DOHH2 (cell line): ENCODE measurements around the gene IRF1.
"Not testable (repeated sequence)": the region's sequence is repeated elsewhere in the genome, so short reads cannot be mapped to it uniquely, and the experiment has no call there.

ENCODE experiments used
- H3F3A ChIP-seq: fragments of 200-600 bp; sonication (generic), shearing (Covaris generic); 2 replicates; pipeline ENCODE4 v1.6.0; 2016; ENCODE audit warnings: antibody characterized with exemption, mild to moderate bottlenecking; ENCODE audit not compliant: control insufficient read depth, insufficient read depth
- H3K27ac ChIP-seq: fragments of 200-600 bp; sonication (generic); 2 replicates; pipeline ENCODE4 v1.5.1; 2014; ENCODE audit warnings: low read depth, mild to moderate bottlenecking, low read length, moderate library complexity
- H3K27me3 ChIP-seq: fragments of 200-600 bp; sonication (generic); 2 replicates; pipeline ENCODE4 v1.6.1; 2014; ENCODE audit warnings: mild to moderate bottlenecking, low read length, mixed read lengths; ENCODE audit not compliant: control insufficient read depth
- H3K36me3 ChIP-seq: fragments of 200-600 bp; sonication (generic); 2 replicates; pipeline ENCODE4 v1.6.1; 2014; ENCODE audit warnings: mild to moderate bottlenecking, low read length, moderate library complexity, mixed read lengths; ENCODE audit not compliant: control insufficient read depth
- H3K4me1 ChIP-seq: fragments of 200-600 bp; sonication (generic); 2 replicates; pipeline ENCODE4 v1.6.1; 2014; ENCODE audit warnings: mild to moderate bottlenecking, low read length, mixed read lengths; ENCODE audit not compliant: control insufficient read depth
- H3K4me2 ChIP-seq: fragments of 200-600 bp; sonication (generic); 2 replicates; pipeline ENCODE4 v1.6.0; 2014; ENCODE audit warnings: mild to moderate bottlenecking, low read length, moderate library complexity
- H3K4me3 ChIP-seq: fragments of 200-600 bp; sonication (generic); 2 replicates; pipeline ENCODE4 v1.5.1; 2014; ENCODE audit warnings: mild to moderate bottlenecking, low read length, mixed read lengths
- H3K79me2 ChIP-seq: fragments of 200-600 bp; sonication (generic); 2 replicates; pipeline ENCODE4 v1.6.1; 2014; ENCODE audit warnings: mild to moderate bottlenecking, low read length, mixed read lengths; ENCODE audit not compliant: control insufficient read depth
- H3K9me2 ChIP-seq: fragments of 200-600 bp; sonication (generic); replicated peaks from 2 replicates; pipeline ENCODE4 v1.6.1; 2014; ENCODE audit warnings: mild to moderate bottlenecking, low read length, mixed read lengths; ENCODE audit not compliant: control insufficient read depth
- H3K9me3 ChIP-seq: fragments of 200-600 bp; sonication (generic); 2 replicates; pipeline ENCODE4 v1.6.1; 2014; ENCODE audit warnings: antibody characterized with exemption, low read length, mixed read lengths; ENCODE audit not compliant: control insufficient read depth, insufficient read depth
- H4K20me1 ChIP-seq: fragments of 200-600 bp; sonication (generic); 2 replicates; pipeline ENCODE4 v1.6.0; 2014; ENCODE audit warnings: low read depth, mild to moderate bottlenecking, antibody characterized with exemption, low read length, moderate library complexity; ENCODE audit not compliant: control insufficient read depth, insufficient read depth
- CTCF ChIP-seq: fragments of 200-600 bp; sonication (generic); IDR thresholded peaks from one replicate; pipeline ENCODE4 v1.5.1; 2014; ENCODE audit warnings: antibody characterized with exemption, mild to moderate bottlenecking, low read depth, low read length; ENCODE audit not compliant: poor library complexity, severe bottlenecking
- EZH2phosphoT487 ChIP-seq: fragments of 200-600 bp; sonication (generic); IDR thresholded peaks from 2 replicates; pipeline ENCODE4 v1.6.1; 2017; ENCODE audit warnings: borderline replicate concordance, mild to moderate bottlenecking, antibody characterized with exemption, low read length, moderate library complexity, mixed read lengths

IRF1 gene

DNA sequence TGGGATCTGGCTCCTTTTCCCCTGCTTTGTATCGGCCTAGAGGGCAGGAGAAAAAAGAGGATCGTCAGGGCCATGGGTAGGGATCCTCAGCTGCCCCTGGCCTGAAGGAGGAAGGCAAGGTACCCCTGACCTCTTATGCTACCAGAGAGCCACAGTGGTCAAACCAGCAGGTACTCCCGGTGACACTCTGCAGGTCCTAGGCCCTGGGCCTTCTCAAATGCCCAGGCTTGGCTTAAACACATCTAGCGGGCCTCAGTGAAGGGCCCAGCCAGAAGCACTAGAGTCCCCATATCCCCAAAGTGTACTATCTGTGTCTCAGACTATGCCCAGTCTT lies 3.5 kb downstream of the IRF1 start:
- peaks cover 12% of the 10 kb centered on the region for H3K27me3 ChIP-seq
- TF ChIP-seq CTCF (no peak), EZH2phosphoT487 (no peak)
- H3K36me3 ChIP-seq: peaks cover 41% of the 10 kb centered on the region
- H4K20me1 ChIP-seq: peaks cover 16% of the 10 kb centered on the region
- no peak overlapping the region for H3K27ac ChIP-seq
- H3K9me3 ChIP-seq: no peaks in the 10 kb centered on the region
- peaks cover 16% of the 10 kb centered on the region for H3K79me2 ChIP-seq
- H3F3A ChIP-seq: peaks cover 13% of the 10 kb centered on the region
- no peaks in the 10 kb centered on the region for H3K9me2 ChIP-seq
- no peak overlapping the region for H3K4me2 ChIP-seq
- H3K4me1 ChIP-seq: peaks cover 40% of the 10 kb centered on the region
- no peak overlapping the region for H3K4me3 ChIP-seq

DNA sequence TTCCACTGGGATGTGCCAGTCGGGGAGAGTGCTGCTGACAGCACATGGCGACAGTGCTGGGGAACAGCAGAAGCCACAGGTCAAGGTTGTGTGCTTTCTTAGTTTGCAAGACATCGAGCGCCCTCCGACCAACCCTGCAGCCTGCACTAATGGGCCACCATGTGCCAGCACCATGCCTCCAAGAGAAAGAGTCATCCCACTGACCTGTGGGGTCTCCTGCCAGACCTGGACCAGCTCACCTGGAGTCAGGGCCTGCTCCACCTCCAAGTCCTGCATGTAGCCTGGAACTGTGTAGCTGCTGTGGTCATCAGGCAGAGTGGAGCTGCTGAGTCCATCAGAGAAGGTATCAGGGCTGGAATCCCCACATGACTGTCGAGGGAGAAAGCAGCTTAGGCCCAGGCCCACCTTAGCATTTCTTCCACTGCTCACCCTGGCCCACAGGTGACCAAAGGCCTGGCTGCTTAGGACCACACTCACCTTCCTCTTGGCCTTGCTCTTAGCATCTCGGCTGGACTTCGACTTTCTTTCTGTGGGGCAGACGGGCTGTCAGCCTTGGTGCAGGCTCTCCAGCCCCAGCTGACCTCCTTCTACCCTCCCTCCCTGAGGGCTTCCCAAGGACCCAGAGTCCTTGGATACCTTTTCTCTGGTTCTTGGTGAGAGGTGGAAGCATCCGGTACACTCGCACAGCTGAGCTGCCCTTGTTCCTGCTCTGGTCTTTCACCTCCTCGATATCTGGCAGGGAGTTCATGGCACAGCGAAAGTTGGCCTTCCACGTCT lies 4.1 kb downstream of the IRF1 start:
- no peaks in the 10 kb centered on the region for H3K9me3 ChIP-seq
- H3K4me1 ChIP-seq: peaks cover 34% of the 10 kb centered on the region
- peaks cover 6% of the 10 kb centered on the region for H3K27me3 ChIP-seq
- H3K4me3 ChIP-seq: no peak overlapping the region
- no peak for TF ChIP-seq EZH2phosphoT487
- no peak for TF ChIP-seq CTCF
- H3K9me2 ChIP-seq: no peaks in the 10 kb centered on the region
- H3K36me3 ChIP-seq: peaks cover 41% of the 10 kb centered on the region
- peaks cover 13% of the 10 kb centered on the region for H3F3A ChIP-seq
- H3K4me2 ChIP-seq: no peak overlapping the region
- H4K20me1 ChIP-seq: peaks cover 16% of the 10 kb centered on the region
- no peak overlapping the region for H3K27ac ChIP-seq
- H3K79me2 ChIP-seq: peaks cover 16% of the 10 kb centered on the region

GRCh38 chr5:132485641-132486317 lies 4.8 kb downstream of the IRF1 start:
- TF ChIP-seq CTCF (no peak), EZH2phosphoT487 (no peak)
- no peak overlapping the region for H3K27ac ChIP-seq
- H4K20me1 ChIP-seq: peaks cover 16% of the 10 kb centered on the region
- H3K9me3 ChIP-seq: no peaks in the 10 kb centered on the region
- no peak overlapping the region for H3K4me2 ChIP-seq
- H3K4me1 ChIP-seq: peaks cover 28% of the 10 kb centered on the region
- H3F3A ChIP-seq: peaks cover 13% of the 10 kb centered on the region
- peaks cover 41% of the 10 kb centered on the region for H3K36me3 ChIP-seq
- no peak overlapping the region for H3K4me3 ChIP-seq
- peaks cover 16% of the 10 kb centered on the region for H3K79me2 ChIP-seq
- H3K27me3 ChIP-seq: no peaks in the 10 kb centered on the region
- H3K9me2 ChIP-seq: no peaks in the 10 kb centered on the region

- not testable (repeated sequence) for H3K4me3 ChIP-seq, H3K9me3 ChIP-seq, H3K27me3 ChIP-seq, H3K9me2 ChIP-seq, H3K27ac ChIP-seq, H3K4me2 ChIP-seq
- Histone ChIP-seq H3F3A (peaks cover 13% of the 10 kb centered on the region), H3K36me3 (peaks cover 41% of the 10 kb centered on the region), H3K4me1 (peaks cover 28% of the 10 kb centered on the region), H3K79me2 (peaks cover 16% of the 10 kb centered on the region), H4K20me1 (peaks cover 16% of the 10 kb centered on the region)
These were observed 5.5 kb downstream of the IRF1 start for GRCh38 chr5:132484876-132485640.
